GM12878 (cell line): Measurements from ENCODE around the gene TOR1AIP1. TPM values are rescaled to one million over a fixed set of nuclear protein-coding genes. Genes with fewer than 3 reads are reported as not detected.

Experiments
- ATAC-seq: fragments of 200-7000 bp; cut with Tn5 transposase; 3 replicates; pipeline ENCODE4 v1.9.1; 2020; ENCODE audit warnings: mild to moderate bottlenecking, moderate library complexity
- BruUV-seq: library from RNA; stranded (reverse); fragments of 400-500 nt; replicated peaks from 2 replicates; lab custom pipeline; 2021; lab: Mats Ljungman, UMichigan
- CTCF ChIA-PET: fragments of 300-600 bp; sonication (Branson Sonifier 250); formaldehyde crosslinking; extraction: SDS; loops from one replicate; lab custom pipeline; 2021; ENCODE audit warnings: inconsistent platforms; lab: Yijun Ruan, JAX
- POLR2A ChIA-PET: fragments of 350-600 bp; formaldehyde crosslinking; extraction: SDS; loops from one replicate; lab custom pipeline; 2021; ENCODE audit warnings: inconsistent platforms; lab: Charles Lee
- RAD21 ChIA-PET: fragments of 300-600 bp; sonication (Branson Sonifier 250); formaldehyde crosslinking; loops from one replicate; lab custom pipeline; 2023; ENCODE audit warnings: antibody characterized with exemption; ENCODE audit not compliant: unreplicated experiment; lab: Charles Lee
- SMC1A ChIA-PET: fragments of 300-600 bp; sonication (Branson Sonifier 250); formaldehyde crosslinking; loops from one replicate; lab custom pipeline; 2023; ENCODE audit not compliant: unreplicated experiment, uncharacterized antibody; lab: Charles Lee
- DNase-seq: peaks from one replicate; pipeline ENCODE4 v3.0.0-alpha.2; 2011; ENCODE audit warnings: low read depth, low spot score
- FAIRE-seq: peaks from 3 replicates; lab custom pipeline; 2011; peaks lifted over from hg19 to GRCh38; lab: Jason Lieb, UNC
- H2AFZ ChIP-seq: 2 replicates; pipeline ENCODE4 v1.6.0; 2011; ENCODE audit warnings: low read depth, low read length, control low read depth; ENCODE audit not compliant: control insufficient read depth
- H3K27ac ChIP-seq: 2 replicates; pipeline ENCODE4 v1.5.1; 2011; ENCODE audit warnings: control low read depth; ENCODE audit not compliant: control insufficient read depth, insufficient read depth
- H3K27me3 ChIP-seq, 2 experiments: replicated peaks in 1 of 2; 2 replicates each; pipeline versions ENCODE4 v1.6.0 to v1.6.1; 2011; ENCODE audit warnings: low read length in 1 of 2; ENCODE audit not compliant: control insufficient read depth in 2 of 2, insufficient read depth in 2 of 2
- H3K36me3 ChIP-seq, 2 experiments: 2 replicates each; pipeline ENCODE4 v1.5.1; 2011; ENCODE audit warnings: low read length in 1 of 2; ENCODE audit not compliant: control insufficient read depth in 2 of 2, insufficient read depth in 2 of 2
- H3K4me1 ChIP-seq: 2 replicates; pipeline ENCODE4 v1.6.1; 2011; ENCODE audit warnings: mild to moderate bottlenecking, low read length, moderate library complexity, mixed read lengths; ENCODE audit not compliant: control insufficient read depth, insufficient read depth
- H3K4me2 ChIP-seq: 2 replicates; pipeline ENCODE4 v1.6.0; 2011; ENCODE audit warnings: control low read depth; ENCODE audit not compliant: control insufficient read depth, insufficient read depth
- H3K4me3 ChIP-seq: fragments of 200-600 bp; sonication (generic); 2 replicates; pipeline ENCODE4 v1.5.1; 2016
- H3K79me2 ChIP-seq: 2 replicates; pipeline ENCODE4 v1.6.0; 2011; ENCODE audit warnings: low read length; ENCODE audit not compliant: control insufficient read depth, insufficient read depth
- H3K9ac ChIP-seq: 2 replicates; pipeline ENCODE4 v1.8.0; 2011; ENCODE audit warnings: low read length, control low read depth, mixed read lengths; ENCODE audit not compliant: control insufficient read depth, insufficient read depth
- H3K9me3 ChIP-seq: replicated peaks from 3 replicates; pipeline ENCODE4 v1.5.1; 2011; ENCODE audit warnings: mild to moderate bottlenecking, low read length; ENCODE audit not compliant: control insufficient read depth, insufficient read depth
- H4K20me1 ChIP-seq: 2 replicates; pipeline ENCODE4 v1.6.0; 2011; ENCODE audit not compliant: control insufficient read depth, insufficient read depth
- ASH2L ChIP-seq: fragments of 300-600, 200-600 bp; sonication (generic); IDR thresholded peaks from 2 replicates; pipeline ENCODE4 v1.6.1; 2017; ENCODE audit warnings: low read depth, mild to moderate bottlenecking, borderline replicate concordance
- BHLHE40 ChIP-seq, 2 experiments: fragments of 450-650 bp in 1 of 2; IDR thresholded peaks; 2 replicates each; pipeline ENCODE4 v1.6.1; 2011 to 2017; ENCODE audit warnings: low read depth in 2 of 2, borderline replicate concordance in 1 of 2, improper control_type of control experiment in 1 of 2, low read length in 1 of 2, mild to moderate bottlenecking in 1 of 2
- BMI1 ChIP-seq: fragments of 450-650 bp; IDR thresholded peaks from 2 replicates; pipeline ENCODE4 v1.6.1; 2016; ENCODE audit warnings: mild to moderate bottlenecking, moderate library complexity, borderline replicate concordance
- BRCA1 ChIP-seq: IDR thresholded peaks from 2 replicates; pipeline ENCODE4 v1.6.1; 2011; ENCODE audit warnings: low read depth, low read length, improper control_type of control experiment
- ELK1 ChIP-seq: IDR thresholded peaks from 2 replicates; pipeline ENCODE4 v1.6.1; 2012; ENCODE audit warnings: low read depth, low read length, improper control_type of control experiment
- GATAD2B ChIP-seq: fragments of 450-650 bp; conservative IDR thresholded peaks from 2 replicates; pipeline ENCODE4 v1.6.1; 2017; ENCODE audit warnings: low read depth, mild to moderate bottlenecking, moderate library complexity
- IKZF1 ChIP-seq: fragments of 450-650 bp; conservative IDR thresholded peaks from 2 replicates; pipeline ENCODE4 v1.6.1; 2017; ENCODE audit warnings: antibody characterized with exemption, mild to moderate bottlenecking
- KDM1A ChIP-seq: fragments of 200-600 bp; sonication (generic); IDR thresholded peaks from 2 replicates; pipeline ENCODE4 v1.6.1; 2016; ENCODE audit warnings: borderline replicate concordance
- MTA3 ChIP-seq: IDR thresholded peaks from 2 replicates; pipeline ENCODE4 v1.6.1; 2012; ENCODE audit warnings: low read length, inconsistent platforms, borderline replicate concordance
- MYB ChIP-seq: fragments of 150-350 bp; IDR thresholded peaks from 2 replicates; pipeline ENCODE4 v1.6.1; 2014; ENCODE audit warnings: mild to moderate bottlenecking, low read depth, low read length, borderline replicate concordance
- NKRF ChIP-seq: fragments of 450-650 bp; conservative IDR thresholded peaks from 2 replicates; pipeline ENCODE4 v1.6.1; 2017; ENCODE audit warnings: mild to moderate bottlenecking, moderate library complexity
- NR2C2 ChIP-seq: IDR thresholded peaks from 2 replicates; pipeline ENCODE4 v1.6.1; 2011; ENCODE audit warnings: borderline replicate concordance, low read depth; ENCODE audit not compliant: control insufficient read depth, insufficient read length
- RBBP5 ChIP-seq: fragments of 200-600 bp; sonication (generic); conservative IDR thresholded peaks from 2 replicates; pipeline ENCODE4 v1.6.1; 2016
- SMAD1 ChIP-seq: fragments of 450-650 bp; IDR thresholded peaks from 2 replicates; pipeline ENCODE4 v1.6.1; 2018; ENCODE audit warnings: mild to moderate bottlenecking, low read depth; ENCODE audit not compliant: partially characterized antibody
- SUZ12 ChIP-seq: fragments of 200-600 bp; sonication (generic); IDR thresholded peaks from one replicate; pipeline ENCODE4 v1.6.1; 2018; ENCODE audit warnings: antibody characterized with exemption, mild to moderate bottlenecking; ENCODE audit not compliant: unreplicated experiment
- TAF1 ChIP-seq: IDR thresholded peaks from 2 replicates; pipeline ENCODE4 v1.6.1; 2011; ENCODE audit warnings: mild to moderate bottlenecking, low read depth, low read length, borderline replicate concordance
- ZNF622 ChIP-seq: fragments of 450-650 bp; IDR thresholded peaks from 2 replicates; pipeline ENCODE4 v1.6.1; 2017; ENCODE audit warnings: mild to moderate bottlenecking, inconsistent platforms
- ZZZ3 ChIP-seq: IDR thresholded peaks from 2 replicates; pipeline ENCODE4 v1.6.1; 2011; ENCODE audit warnings: low read depth; ENCODE audit not compliant: control insufficient read depth, insufficient read length
- in situ Hi-C: fragments of 300-500 bp; cut with MboI; formaldehyde crosslinking; loops from 9 replicates; pipeline ENCODE4 v1.14.3; 2018; ENCODE audit warnings: mixed read lengths
- intact Hi-C: fragments of 100-400 bp; cut with micrococcal nuclease; formaldehyde crosslinking; loops from one replicate; pipeline ENCODE4 v1.14.2; 2022; ENCODE audit not compliant: unreplicated experiment
- polyA plus RNA-seq, 11 experiments: library from polyadenylated mRNA; depleted of rRNA in 4 of 11; unstranded in 6 of 11; stranded (reverse) in 5 of 11; fragments of >200 nt; fragmentation: Nextera tagmentation in 4 of 11; fragmentation: Illumina TruSeq in 1 of 11; extraction: Ambion mirVana in 4 of 11; extraction: Trizol in 1 of 11; gene quantifications; 1 replicate in 1 of 11; 2 replicates in 10 of 11; pipeline versions ENCODE4 v1.2.1 to v1.2.3, GENCODE V29; 2011 to 2016; ENCODE audit warnings: inconsistent platforms in 2 of 11, missing spikeins in 2 of 11, low read depth in 1 of 11
- total RNA-seq, 4 experiments: library from RNA; depleted of rRNA in 3 of 4; stranded (reverse); fragments of >200 nt in 3 of 4; fragmentation: Illumina TruSeq in 1 of 4; extraction: Trizol in 1 of 4; gene quantifications; 2 replicates each; pipeline versions ENCODE4 v1.2.1 to v1.2.3, GENCODE V29; 2013 to 2021

Gene TOR1AIP1
- total and polyA plus RNA-seq, 10 of the 15 experiments (the other 5 are each of a cell fraction or from before 2014, with no cell fraction given), result 14.8 to 36.0 (median 25.8) TPM

GRCh38 chr1:179937668-179938254, 55.7 kb downstream of the TOR1AIP1 start:
- POLR2A ChIA-PET, result interaction anchor here (1.0 to 1.7 kb wide), 4 partner anchors 13 to 77 kb away, joined by 3 to 9 read pairs (median 4); partner anchors contain the start of gene CEP350
- no peak for TF ChIP-seq MTA3
- no peak for TF ChIP-seq MYB
- no peak for TF ChIP-seq TAF1
- no peak for TF ChIP-seq RBBP5
- TF ChIP-seq BMI1, result no peak
- TF ChIP-seq NR2C2, result no peak
- no peak for TF ChIP-seq ZNF622
- no peak for TF ChIP-seq KDM1A
- TF ChIP-seq SUZ12, result no peak
- no peak for TF ChIP-seq GATAD2B
- no peak for TF ChIP-seq SMAD1
- TF ChIP-seq IKZF1, result no peak
- TF ChIP-seq ASH2L, result no peak
- no peak for TF ChIP-seq BRCA1
- TF ChIP-seq NKRF, result no peak
- no peak for TF ChIP-seq ZZZ3
- no peak for TF ChIP-seq BHLHE40 (IDR thresholded peaks at IDR 0.05; ENCODE audit: borderline replicate concordance in 1 of 2, low read depth in 2 of 2, low read length in 1 of 2)
- no peak for TF ChIP-seq ELK1
- RAD21 ChIA-PET, result no interaction called here
- Histone ChIP-seq H3K36me3 (no peaks in the 10 kb centered on the region), H3K27ac (no peak overlapping the region; the same call in 1 of the 2 replicates), H3K4me1 (no peaks in the 10 kb centered on the region), H3K27me3 (no peaks in the 10 kb centered on the region), H3K9me3 (no peaks in the 10 kb centered on the region), H4K20me1 (no peaks in the 10 kb centered on the region), H3K79me2 (no peaks in the 10 kb centered on the region), H3K4me2 (no peak overlapping the region), H3K9ac (no peak overlapping the region), H2AFZ (no peak overlapping the region), H3K4me3 (no peak overlapping the region)
- no peak for ATAC-seq
- no peak for FAIRE-seq
- CTCF ChIA-PET, result interaction anchor here (0.7 to 1.9 kb wide), 4 partner anchors 12 to 128 kb away, joined by 3 to 5 read pairs (median 4); no protein-coding TSS in a partner anchor
- no peak for DNase-seq
- BruUV-seq, result no TSS peak
- SMC1A ChIA-PET, result interaction anchor here (0.7 to 1.4 kb wide), 4 partner anchors 14 to 38 kb away, joined by 3 to 4 read pairs (median 3); partner anchors contain the start of gene CEP350
- in situ Hi-C loops (no loop called here), intact Hi-C loops (no loop called here)
